HEK293 (cell line): ENCODE measurements around the gene MDFI.
A peak's percentile ranks its signal among the peaks of the same experiment; 100 is the strongest.

Experiments
- CTCF ChIA-PET: fragments of 350-600 bp; formaldehyde crosslinking; extraction: SDS; loops from one replicate; lab custom pipeline; 2021; ENCODE audit warnings: antibody characterized with exemption; lab: Yijun Ruan, JAX
- POLR2A ChIA-PET: fragments of 300-600 bp; formaldehyde crosslinking; extraction: SDS; loops from one replicate; lab custom pipeline; 2020; ENCODE audit warnings: antibody characterized with exemption, inconsistent platforms; lab: Yijun Ruan, JAX
- H3K27ac ChIP-seq: fragments of 200-500 bp; sonication (Bioruptor generic); 2 replicates; pipeline ENCODE4 v1.5.1; 2014; ENCODE audit warnings: low read depth, low read length, control low read depth, inconsistent platforms; ENCODE audit errors: extremely low read depth
- H3K36me3 ChIP-seq, 2 experiments: fragments of 200-500 bp in 1 of 2; sonication (Bioruptor generic) in 1 of 2; 1 replicate in 1 of 2; 2 replicates in 1 of 2; pipeline ENCODE4 v1.5.1; 2014 to 2017; ENCODE audit warnings: inconsistent platforms in 2 of 2, low read length in 2 of 2; ENCODE audit not compliant: control insufficient read depth in 2 of 2, insufficient read depth in 1 of 2
- H3K4me1 ChIP-seq: fragments of 200-500 bp; sonication (Bioruptor generic); 2 replicates; pipeline ENCODE4 v1.5.1; 2014; ENCODE audit warnings: mild to moderate bottlenecking, low read length, inconsistent platforms; ENCODE audit not compliant: control insufficient read depth, insufficient read depth
- H3K4me3 ChIP-seq: 2 replicates; pipeline ENCODE4 v1.5.1; 2011; ENCODE audit warnings: low read depth, mild to moderate bottlenecking, control low read depth, low read length, moderate library complexity
- H3K9me3 ChIP-seq: fragments of 200-500 bp; sonication (Bioruptor generic); 2 replicates; pipeline ENCODE4 v1.5.1; 2014; ENCODE audit warnings: low read depth, low read length, inconsistent platforms; ENCODE audit not compliant: control insufficient read depth, insufficient read depth
- FEZF1 ChIP-seq: fragments of 450-650 bp; formaldehyde crosslinking; IDR thresholded peaks from 2 replicates; pipeline ENCODE4 v1.5.1; 2016; ENCODE audit warnings: missing biosample characterization, missing genetic modification characterization
- GLIS1 ChIP-seq: fragments of 450-650 bp; formaldehyde crosslinking; IDR thresholded peaks from 2 replicates; pipeline ENCODE4 v1.5.1; 2016; ENCODE audit warnings: missing biosample characterization, missing genetic modification characterization
- KLF10 ChIP-seq: fragments of 450-650 bp; IDR thresholded peaks from 2 replicates; pipeline ENCODE4 v1.5.1; 2018; ENCODE audit warnings: missing biosample characterization, mild to moderate bottlenecking, missing genetic modification characterization
- MZF1 ChIP-seq: fragments of 450-650 bp; formaldehyde crosslinking; IDR thresholded peaks from 2 replicates; pipeline ENCODE4 v1.5.1; 2017; ENCODE audit warnings: missing biosample characterization, missing genetic modification characterization, borderline replicate concordance
- SP7 ChIP-seq: fragments of 450-650 bp; formaldehyde crosslinking; IDR thresholded peaks from 2 replicates; pipeline ENCODE4 v1.5.1; 2016; ENCODE audit warnings: missing biosample characterization, missing genetic modification characterization
- ZBTB26 ChIP-seq: fragments of 450-650 bp; formaldehyde crosslinking; optimal IDR thresholded peaks from 2 replicates; pipeline ENCODE3; 2016; ENCODE audit warnings: missing biosample characterization, mild to moderate bottlenecking, missing genetic modification characterization
- ZBTB48 ChIP-seq: fragments of 450-650 bp; formaldehyde crosslinking; IDR thresholded peaks from 2 replicates; pipeline ENCODE4 v1.5.1; 2016; ENCODE audit warnings: missing biosample characterization, missing genetic modification characterization
- ZFP69B ChIP-seq: fragments of 450-650 bp; formaldehyde crosslinking; IDR thresholded peaks from 2 replicates; pipeline ENCODE4 v1.5.1; 2016; ENCODE audit warnings: missing biosample characterization, missing genetic modification characterization
- ZNF140 ChIP-seq: fragments of 450-650 bp; formaldehyde crosslinking; IDR thresholded peaks from 2 replicates; pipeline ENCODE4 v1.5.1; 2016; ENCODE audit warnings: missing biosample characterization, missing genetic modification characterization
- ZNF146 ChIP-seq: fragments of 450-650 bp; formaldehyde crosslinking; IDR thresholded peaks from 2 replicates; pipeline ENCODE4 v1.5.1; 2016; ENCODE audit warnings: missing biosample characterization, missing genetic modification characterization
- ZNF175 ChIP-seq: fragments of 450-650 bp; formaldehyde crosslinking; IDR thresholded peaks from 2 replicates; pipeline ENCODE4 v1.5.1; 2016; ENCODE audit warnings: missing biosample characterization, missing genetic modification characterization
- ZNF266 ChIP-seq: fragments of 450-650 bp; formaldehyde crosslinking; IDR thresholded peaks from 2 replicates; pipeline ENCODE4 v1.5.1; 2016; ENCODE audit warnings: missing biosample characterization, missing genetic modification characterization, low read depth
- ZNF341 ChIP-seq: fragments of 450-650 bp; formaldehyde crosslinking; IDR thresholded peaks from 2 replicates; pipeline ENCODE4; 2016; ENCODE audit warnings: low read depth, missing biosample characterization, missing genetic modification characterization
- ZNF350 ChIP-seq: fragments of 450-650 bp; formaldehyde crosslinking; IDR thresholded peaks from 2 replicates; pipeline ENCODE4 v1.5.0; 2017; ENCODE audit warnings: missing biosample characterization, mild to moderate bottlenecking, missing genetic modification characterization
- ZNF37A ChIP-seq: fragments of 450-650 bp; IDR thresholded peaks from 2 replicates; pipeline ENCODE4 v1.5.1; 2018; ENCODE audit warnings: missing biosample characterization, missing genetic modification characterization
- ZNF398 ChIP-seq: fragments of 450-650 bp; formaldehyde crosslinking; IDR thresholded peaks from 2 replicates; pipeline ENCODE4 v1.5.1; 2017; ENCODE audit warnings: missing biosample characterization, missing genetic modification characterization
- ZNF449 ChIP-seq: fragments of 450-650 bp; formaldehyde crosslinking; IDR thresholded peaks from 2 replicates; pipeline ENCODE4 v1.5.1; 2017; ENCODE audit warnings: missing biosample characterization, mild to moderate bottlenecking, missing genetic modification characterization, moderate library complexity
- ZNF473 ChIP-seq: fragments of 450-650 bp; formaldehyde crosslinking; IDR thresholded peaks from 2 replicates; pipeline ENCODE4 v1.5.1; 2017; ENCODE audit warnings: missing biosample characterization, missing genetic modification characterization
- ZNF501 ChIP-seq: fragments of 450-650 bp; formaldehyde crosslinking; IDR thresholded peaks from 2 replicates; pipeline ENCODE4 v1.5.1; 2016; ENCODE audit warnings: missing biosample characterization, missing genetic modification characterization
- ZNF529 ChIP-seq: fragments of 450-650 bp; formaldehyde crosslinking; IDR thresholded peaks from 2 replicates; pipeline ENCODE4 v1.5.1; 2017; ENCODE audit warnings: missing genetic modification characterization, missing biosample characterization; ENCODE audit not compliant: insufficient replicate concordance
- ZNF544 ChIP-seq: fragments of 450-650 bp; formaldehyde crosslinking; IDR thresholded peaks from 2 replicates; pipeline ENCODE4 v1.5.0; 2017; ENCODE audit warnings: missing biosample characterization, missing genetic modification characterization
- ZNF548 ChIP-seq: fragments of 450-650 bp; formaldehyde crosslinking; IDR thresholded peaks from 2 replicates; pipeline ENCODE4 v1.5.1; 2016; ENCODE audit warnings: missing biosample characterization, missing genetic modification characterization
- ZNF560 ChIP-seq: fragments of 450-650 bp; formaldehyde crosslinking; IDR thresholded peaks from 2 replicates; pipeline ENCODE4 v1.5.1; 2017; ENCODE audit warnings: missing biosample characterization, missing genetic modification characterization, borderline replicate concordance
- ZNF768 ChIP-seq: fragments of 450-650 bp; formaldehyde crosslinking; IDR thresholded peaks from 2 replicates; pipeline ENCODE4 v1.5.1; 2018; ENCODE audit warnings: missing biosample characterization, mild to moderate bottlenecking, missing genetic modification characterization
- ZNF776 ChIP-seq: fragments of 450-650 bp; formaldehyde crosslinking; IDR thresholded peaks from 2 replicates; pipeline ENCODE4 v1.5.0; 2017; ENCODE audit warnings: missing biosample characterization, missing genetic modification characterization, borderline replicate concordance
- ZNF791 ChIP-seq: fragments of 450-650 bp; formaldehyde crosslinking; IDR thresholded peaks from 2 replicates; pipeline ENCODE4 v1.5.1; 2016; ENCODE audit warnings: missing biosample characterization, missing genetic modification characterization
- ZNF830 ChIP-seq: fragments of 450-650 bp; IDR thresholded peaks from 2 replicates; pipeline ENCODE4 v1.5.0; 2018; ENCODE audit warnings: missing biosample characterization, missing genetic modification characterization, low read depth, mild to moderate bottlenecking, moderate library complexity
- ZNF843 ChIP-seq: fragments of 450-650 bp; formaldehyde crosslinking; IDR thresholded peaks from 2 replicates; pipeline ENCODE4 v1.5.1; 2016; ENCODE audit warnings: missing biosample characterization, missing genetic modification characterization

The MDFI gene

GRCh38 chr6:41601248-41601549, 37.1 kb upstream of the MDFI start:
- POLR2A ChIA-PET, result interaction anchor here (2.2 kb wide), 1 partner anchor 80 kb away, joined by 29 read pairs; no protein-coding TSS in a partner anchor
- H3K36me3 ChIP-seq, result peaks cover 0 to 20% of the 10 kb centered on the region in 2 experiments; a peak in 2 of 3 replicates

GRCh38 chr6:41602422-41602743, 35.9 kb upstream of the MDFI start:
- Histone ChIP-seq H3K9me3 (no peaks in the 10 kb centered on the region), H3K36me3 (peaks cover 0 to 8% of the 10 kb centered on the region in 2 experiments; a peak in 2 of 3 replicates)
- TF ChIP-seq MZF1, result no peak
- TF ChIP-seq ZNF266 (tag by site-specific recombination), result no peak
- no peak for TF ChIP-seq ZNF791 (tag by site-specific recombination)
- TF ChIP-seq ZNF544, result no peak
- no peak for TF ChIP-seq ZNF560 (tag by site-specific recombination)
- no peak for TF ChIP-seq ZNF843
- no peak for TF ChIP-seq SP7 (tag by site-specific recombination)
- no peak for TF ChIP-seq KLF10 (tag by site-specific recombination)
- TF ChIP-seq, all 188 proteins: peak for 0
- ChIA-PET CTCF (interaction anchor here (0.6 to 9.8 kb wide), 70 partner anchors 8 to 442 kb away, joined by 3 to 195 read pairs (median 5); no protein-coding TSS in a partner anchor), POLR2A (interaction anchor here (0.6 to 2.2 kb wide), 10 partner anchors 15 to 550 kb away, joined by 3 to 29 read pairs (median 4); no protein-coding TSS in a partner anchor)
- H3K4me1 ChIP-seq, result no peaks in the 10 kb centered on the region
- no peak overlapping the region for H3K4me3 ChIP-seq
- H3K27ac ChIP-seq, result no peak overlapping the region

More at GRCh38 chr6:41601248-41601549, 37.1 kb upstream of the MDFI start:
- TF ChIP-seq ZNF768 (no peak), ZFP69B (tag by site-specific recombination) (no peak), ZNF398 (tag by site-specific recombination) (no peak), ZBTB48 (tag by site-specific recombination) (no peak), ZNF37A (tag by site-specific recombination) (no peak)
- no peak overlapping the region for H3K27ac ChIP-seq
- no peaks in the 10 kb centered on the region for H3K9me3 ChIP-seq
- CTCF ChIA-PET, result interaction anchor here (0.6 to 9.8 kb wide), 12 partner anchors 10 to 290 kb away, joined by 3 to 195 read pairs (median 16); no protein-coding TSS in a partner anchor
- no peak overlapping the region for H3K4me3 ChIP-seq
- H3K4me1 ChIP-seq, result no peaks in the 10 kb centered on the region

GRCh38 chr6:41602864-41603608, 35.2 kb upstream of the MDFI start:
- H3K4me1 ChIP-seq, result no peaks in the 10 kb centered on the region
- POLR2A ChIA-PET, result interaction anchor here (0.6 to 2.2 kb wide), 10 partner anchors 16 to 549 kb away, joined by 3 to 29 read pairs (median 4); no protein-coding TSS in a partner anchor
- peak overlapping the region; percentile 12 for H3K4me3 ChIP-seq
- no peaks in the 10 kb centered on the region for H3K9me3 ChIP-seq
- no peak overlapping the region for H3K27ac ChIP-seq
- peaks cover 0 to 4% of the 10 kb centered on the region in 2 experiments; a peak in 2 of 3 replicates for H3K36me3 ChIP-seq
- CTCF ChIA-PET, result interaction anchor here (0.5 to 9.8 kb wide), 75 partner anchors 8 to 441 kb away, joined by 3 to 195 read pairs (median 5); no protein-coding TSS in a partner anchor
- TF ChIP-seq ZNF146 (no peak), ZNF350 (tag by site-specific recombination) (no peak), ZNF175 (tag by site-specific recombination) (no peak), FEZF1 (no peak), ZNF449 (tag by site-specific recombination) (0 out of 2 replicates have a peak, but pooled peaks have one; percentile 16), ZNF548 (no peak), ZNF501 (no peak), ZNF473 (tag by site-specific recombination) (no peak), ZNF830 (tag by site-specific recombination) (no peak), ZNF529 (tag by site-specific recombination) (no peak), ZBTB26 (tag by site-specific recombination) (no peak), ZNF140 (tag by site-specific recombination) (no peak), ZNF776 (tag by site-specific recombination) (no peak), GLIS1 (peak; percentile 36), ZNF341 (tag by site-specific recombination) (no peak)
